Measurements from ENCODE around the gene TRIM29. TPM values are rescaled to one million over a fixed set of nuclear protein-coding genes. Genes with fewer than 3 reads are reported as not detected.

The TRIM29 gene
- total RNA-seq, 4 donors from 2014 or later, result 1.3 to 5.7 (median 3.0) TPM

GRCh38 chr11:120061761-120062560, 76.0 kb downstream of the TRIM29 start:
- ATAC-seq (ENCODE audit: low FRiP score) (no peak), DNase-seq (ENCODE audit: low spot score) (no peak)
- no peak for TF ChIP-seq CTCF (IDR thresholded peaks at IDR 0.05)

Other genes starting within 250 kb of the TRIM29 start
- gene OAF, start 72.9 kb upstream of the TRIM29 start, total RNA-seq, result 10 to 100 TPM; 32.3 to 97.4 (median 67.0) TPM
- under 1 TPM in 2 of 4 donors, not detected in 2; 0.19 to 0.24 TPM for gene POU2F3, start 102.0 kb upstream of the TRIM29 start, total RNA-seq
- gene TLCD5, start 187.2 kb upstream of the TRIM29 start, total RNA-seq, result 1 to 10 TPM; 2.9 to 6.1 (median 4.4) TPM
- 100 to 1,000 TPM in 1 of 4 donors, 10 to 100 TPM in 3; 69.8 to 137 (median 75.2) TPM for gene ARHGEF12, start 198.3 kb upstream of the TRIM29 start, total RNA-seq

Data from omental fat pad (tissue), 4 donors.